KMS-11 (cell line): ENCODE results near the gene HHLA2.

Source experiments
- H2AFZ ChIP-seq: fragments of 200-600 bp; sonication (generic); 2 replicates; pipeline ENCODE4 v1.6.1; 2016; ENCODE audit warnings: antibody characterized with exemption, mixed run types, low read depth
- H3K27ac ChIP-seq: fragments of 200-600 bp; sonication (generic); 2 replicates; pipeline ENCODE4 v1.6.1; 2016; ENCODE audit warnings: mild to moderate bottlenecking, mixed run types
- H3K27me3 ChIP-seq: fragments of 200-600 bp; sonication (generic); 2 replicates; pipeline ENCODE4 v1.6.1; 2017; ENCODE audit warnings: mild to moderate bottlenecking, low read depth, mixed run types, moderate library complexity; ENCODE audit not compliant: insufficient read depth
- H3K36me3 ChIP-seq: fragments of 200-600 bp; sonication (generic); 2 replicates; pipeline ENCODE4 v1.6.1; 2017; ENCODE audit warnings: mild to moderate bottlenecking, mixed run types; ENCODE audit not compliant: insufficient read depth
- H3K4me1 ChIP-seq: fragments of 200-600 bp; sonication (generic); 2 replicates; pipeline ENCODE4 v1.6.1; 2016; ENCODE audit warnings: mild to moderate bottlenecking, low read depth, mixed run types; ENCODE audit not compliant: poor library complexity, severe bottlenecking
- H3K4me2 ChIP-seq: fragments of 200-600 bp; sonication (generic); 2 replicates; pipeline ENCODE4 v1.7.0; 2016; ENCODE audit warnings: mild to moderate bottlenecking, mixed run types
- H3K4me3 ChIP-seq: fragments of 200-600 bp; sonication (generic); IDR thresholded peaks from 2 replicates; pipeline ENCODE4 v1.6.1; 2017; ENCODE audit warnings: low read depth, low read length, mixed read lengths; ENCODE audit not compliant: insufficient read depth
- H3K79me2 ChIP-seq: fragments of 200-600 bp; sonication (generic); 2 replicates; pipeline ENCODE4 v1.6.1; 2016; ENCODE audit warnings: low read depth, mixed run types; ENCODE audit not compliant: insufficient read depth
- H3K9ac ChIP-seq: fragments of 200-600 bp; sonication (generic); 2 replicates; pipeline ENCODE4 v1.6.1; 2016; ENCODE audit warnings: mild to moderate bottlenecking, mixed run types
- H4K20me1 ChIP-seq: fragments of 200-600 bp; sonication (generic); 2 replicates; pipeline ENCODE4 v1.6.1; 2016; ENCODE audit warnings: mild to moderate bottlenecking, mixed run types; ENCODE audit not compliant: insufficient read depth
- CTCF ChIP-seq: fragments of 200-600 bp; sonication (generic); conservative IDR thresholded peaks from 2 replicates; pipeline ENCODE4 v1.6.1; 2017; ENCODE audit warnings: low read depth, mild to moderate bottlenecking, antibody characterized with exemption, low read length, moderate library complexity, mixed read lengths

Gene HHLA2

GRCh38 chr3:108296239-108296638, at the start of gene HHLA2:
Gene HHLA2 (plus strand): TSS chr3:108296548. CDS start chr3:108351814, 55,266 bp downstream.
- Histone ChIP-seq H3K36me3 (no peaks in the 10 kb centered on the region), H3K79me2 (no peaks in the 10 kb centered on the region), H3K4me1 (peaks cover 34% of the 10 kb centered on the region), H3K27me3 (no peaks in the 10 kb centered on the region; the same call in 1 of the 2 replicates), H3K27ac (no peak within 1 kb of the TSS), H4K20me1 (no peaks in the 10 kb centered on the region), H2AFZ (no peak within 1 kb of the TSS), H3K9ac (no peak within 1 kb of the TSS), H3K4me2 (no peak within 1 kb of the TSS), H3K4me3 (no peak within 1 kb of the TSS)
- no peak for TF ChIP-seq CTCF

GRCh38 chr3:108250626-108251025, 45.7 kb upstream of the HHLA2 start:
- Histone ChIP-seq H3K27ac (no peak overlapping the region), H3K4me3 (no peak overlapping the region), H3K9ac (no peak overlapping the region), H4K20me1 (no peaks in the 10 kb centered on the region), H3K4me2 (no peak overlapping the region), H3K79me2 (no peaks in the 10 kb centered on the region), H2AFZ (no peak overlapping the region), H3K36me3 (no peaks in the 10 kb centered on the region), H3K4me1 (no peaks in the 10 kb centered on the region), H3K27me3 (no peaks in the 10 kb centered on the region)
- no peak for TF ChIP-seq CTCF

- H3K36me3 ChIP-seq: no peaks in the 10 kb centered on the region
Measured at GRCh38 chr3:108251265-108251664, 45.1 kb upstream of the HHLA2 start.

GRCh38 chr3:108251844-108252243, 44.5 kb upstream of the HHLA2 start:
- no peak overlapping the region for H3K4me3 ChIP-seq
- H3K9ac ChIP-seq: no peak overlapping the region
- H2AFZ ChIP-seq: no peak overlapping the region
- H3K4me1 ChIP-seq: no peaks in the 10 kb centered on the region
- no peaks in the 10 kb centered on the region for H3K27me3 ChIP-seq
- no peak overlapping the region for H3K27ac ChIP-seq
- H3K79me2 ChIP-seq: no peaks in the 10 kb centered on the region
- H3K36me3 ChIP-seq: no peaks in the 10 kb centered on the region
- H3K4me2 ChIP-seq: no peak overlapping the region
- H4K20me1 ChIP-seq: no peaks in the 10 kb centered on the region
- TF ChIP-seq CTCF: no peak

More at GRCh38 chr3:108251265-108251664, 45.1 kb upstream of the HHLA2 start:
- no peak overlapping the region for H3K4me3 ChIP-seq
- H3K4me2 ChIP-seq: no peak overlapping the region
- H3K27ac ChIP-seq: no peak overlapping the region
- no peak overlapping the region for H2AFZ ChIP-seq
- no peak overlapping the region for H3K9ac ChIP-seq
- H3K79me2 ChIP-seq: no peaks in the 10 kb centered on the region
- H3K4me1 ChIP-seq: no peaks in the 10 kb centered on the region
- no peaks in the 10 kb centered on the region for H3K27me3 ChIP-seq
- no peak for TF ChIP-seq CTCF
- no peaks in the 10 kb centered on the region for H4K20me1 ChIP-seq
